ENCODE data around the gene HAND2. TPM values are rescaled to one million over a fixed set of nuclear protein-coding genes. Genes with fewer than 3 reads are reported as not detected.
A peak's percentile ranks its signal among the peaks of the same experiment; 100 is the strongest.

The HAND2 gene
- total RNA-seq, 4 donors from 2014 or later = 0.25 to 11.0 (median 4.1) TPM

DNA sequence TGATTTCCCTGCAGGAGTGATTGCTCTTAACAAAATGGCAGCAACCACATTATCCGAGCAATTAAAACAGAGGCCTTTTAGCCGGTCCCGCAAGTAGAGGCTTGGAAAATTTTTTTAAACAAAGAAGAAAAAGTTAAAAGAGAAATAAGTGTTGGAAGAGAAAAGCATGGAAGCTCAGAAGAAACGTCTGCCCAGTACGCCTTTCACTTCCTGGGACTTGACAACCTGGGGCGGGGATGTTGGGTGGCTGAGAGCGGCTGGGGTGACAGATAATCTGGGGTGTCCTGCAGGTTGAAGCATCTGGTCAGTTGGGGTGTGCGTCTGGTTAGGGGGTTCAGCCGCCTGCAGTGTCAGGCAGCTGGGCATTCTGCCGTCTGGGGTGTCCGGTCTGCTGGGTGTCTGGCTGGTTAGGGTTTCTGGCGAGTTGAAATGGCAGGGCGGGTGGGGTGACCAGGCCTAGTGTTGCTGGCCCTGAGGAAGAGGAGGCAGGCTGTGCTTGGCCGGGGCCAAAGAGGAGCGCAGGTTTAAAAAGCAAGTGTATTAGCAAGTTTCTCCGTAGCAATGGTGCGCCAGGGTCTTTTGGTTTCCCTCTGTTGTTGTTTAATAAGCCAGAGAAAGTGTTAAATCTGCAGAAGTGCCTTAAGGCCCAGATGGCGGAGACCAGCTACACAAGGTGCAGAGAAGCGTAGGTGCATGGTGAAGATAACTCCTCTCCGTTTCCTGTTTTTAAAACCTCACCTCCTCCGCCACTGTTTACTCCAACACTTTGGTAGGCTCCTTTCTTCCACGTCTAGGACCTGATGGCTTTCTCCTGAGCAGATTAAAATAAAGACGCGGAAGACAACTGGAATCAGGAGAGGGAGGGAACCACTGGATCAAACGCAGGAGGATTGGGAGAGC lies 5.6 kb downstream of the HAND2 start:
- DNase-seq (ENCODE audit: low spot score in 2 of 2) = no peak
- intact Hi-C loops (cut with DNase I; ENCODE audit: low total_unique reads) = no loop called here
- WGBS, 2 donors = 51 to 56% methylated on average over 25 of the region's 25 CpGs
- no peak overlapping the region for H3K4me3 ChIP-seq (ENCODE audit: low read depth, poor library complexity, severe bottlenecking)
- no peak for TF ChIP-seq POLR2A (IDR thresholded peaks at IDR 0.05)
- TF ChIP-seq, protein P1, sequence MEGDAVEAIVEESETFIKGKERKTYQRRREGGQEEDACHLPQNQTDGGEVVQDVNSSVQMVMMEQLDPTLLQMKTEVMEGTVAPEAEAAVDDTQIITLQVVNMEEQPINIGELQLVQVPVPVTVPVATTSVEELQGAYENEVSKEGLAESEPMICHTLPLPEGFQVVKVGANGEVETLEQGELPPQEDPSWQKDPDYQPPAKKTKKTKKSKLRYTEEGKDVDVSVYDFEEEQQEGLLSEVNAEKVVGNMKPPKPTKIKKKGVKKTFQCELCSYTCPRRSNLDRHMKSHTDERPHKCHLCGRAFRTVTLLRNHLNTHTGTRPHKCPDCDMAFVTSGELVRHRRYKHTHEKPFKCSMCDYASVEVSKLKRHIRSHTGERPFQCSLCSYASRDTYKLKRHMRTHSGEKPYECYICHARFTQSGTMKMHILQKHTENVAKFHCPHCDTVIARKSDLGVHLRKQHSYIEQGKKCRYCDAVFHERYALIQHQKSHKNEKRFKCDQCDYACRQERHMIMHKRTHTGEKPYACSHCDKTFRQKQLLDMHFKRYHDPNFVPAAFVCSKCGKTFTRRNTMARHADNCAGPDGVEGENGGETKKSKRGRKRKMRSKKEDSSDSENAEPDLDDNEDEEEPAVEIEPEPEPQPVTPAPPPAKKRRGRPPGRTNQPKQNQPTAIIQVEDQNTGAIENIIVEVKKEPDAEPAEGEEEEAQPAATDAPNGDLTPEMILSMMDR (IDR thresholded peaks at IDR 0.05) = no peak

GRCh38 chr4:173522951-173523395 lies 7.1 kb downstream of the HAND2 start:
- TF ChIP-seq, protein P1 (IDR thresholded peaks at IDR 0.05) = no peak
- TF ChIP-seq POLR2A (IDR thresholded peaks at IDR 0.05) = no peak
- DNase-seq (ENCODE audit: low spot score in 2 of 2) = peak in 1 of 2 donors; percentile 78
- intact Hi-C loops (cut with DNase I; ENCODE audit: low total_unique reads) = no loop called here
- WGBS, 2 donors = 16 to 31% methylated on average over 20 to 21 of the region's 21 CpGs
- no peak overlapping the region for H3K4me3 ChIP-seq (ENCODE audit: low read depth, poor library complexity, severe bottlenecking)

DNA sequence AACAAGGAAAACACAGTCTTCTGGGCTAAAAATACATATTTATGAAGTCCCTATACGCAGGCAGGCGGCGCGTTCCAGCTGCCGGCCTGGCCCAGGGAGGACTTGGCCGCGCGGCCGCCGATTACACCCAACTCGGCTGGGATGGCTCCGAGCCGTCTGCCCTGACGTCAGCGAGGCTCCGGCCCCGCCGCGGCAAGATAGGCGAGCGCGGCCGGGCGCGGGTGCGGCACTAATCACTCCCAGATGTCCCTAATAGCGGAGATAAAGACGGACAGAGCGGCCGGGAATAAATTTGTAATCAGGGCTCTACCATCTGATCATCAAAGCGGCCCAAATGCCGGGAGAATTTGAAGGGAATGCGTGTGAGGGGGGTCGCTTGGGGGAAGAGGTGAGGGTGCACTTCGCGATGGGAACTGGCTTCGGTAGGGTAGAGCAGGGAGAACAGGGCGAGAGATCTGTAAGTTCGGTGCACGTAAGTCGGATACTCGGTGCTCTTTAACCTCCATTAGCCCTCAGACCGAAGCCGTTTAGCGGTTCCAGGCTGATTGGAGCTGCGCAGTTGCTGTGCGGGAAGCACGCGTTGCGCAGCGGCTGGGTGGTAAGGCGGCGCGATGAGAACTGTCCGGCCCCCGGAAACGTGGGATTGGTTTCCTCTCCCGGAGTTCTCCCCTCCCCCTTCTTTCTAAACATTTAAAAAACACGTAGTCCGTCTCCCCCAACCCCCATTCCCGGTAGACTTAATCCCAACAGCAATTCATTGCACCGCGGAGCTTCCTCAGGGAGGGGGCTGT lies 7.7 kb downstream of the HAND2 start:
- TF ChIP-seq POLR2A (IDR thresholded peaks at IDR 0.05) = no peak
- TF ChIP-seq, protein P1 (IDR thresholded peaks at IDR 0.05) = no peak
- intact Hi-C loops (cut with DNase I; ENCODE audit: low total_unique reads) = no loop called here
- peak; percentile 58 to 95 for DNase-seq (ENCODE audit: low spot score in 2 of 2)
- H3K4me3 ChIP-seq (ENCODE audit: low read depth, poor library complexity, severe bottlenecking) = peak overlapping the region; percentile 7
- WGBS, 2 donors = 2% methylated on average over 55 to 63 of the region's 63 CpGs

DNA sequence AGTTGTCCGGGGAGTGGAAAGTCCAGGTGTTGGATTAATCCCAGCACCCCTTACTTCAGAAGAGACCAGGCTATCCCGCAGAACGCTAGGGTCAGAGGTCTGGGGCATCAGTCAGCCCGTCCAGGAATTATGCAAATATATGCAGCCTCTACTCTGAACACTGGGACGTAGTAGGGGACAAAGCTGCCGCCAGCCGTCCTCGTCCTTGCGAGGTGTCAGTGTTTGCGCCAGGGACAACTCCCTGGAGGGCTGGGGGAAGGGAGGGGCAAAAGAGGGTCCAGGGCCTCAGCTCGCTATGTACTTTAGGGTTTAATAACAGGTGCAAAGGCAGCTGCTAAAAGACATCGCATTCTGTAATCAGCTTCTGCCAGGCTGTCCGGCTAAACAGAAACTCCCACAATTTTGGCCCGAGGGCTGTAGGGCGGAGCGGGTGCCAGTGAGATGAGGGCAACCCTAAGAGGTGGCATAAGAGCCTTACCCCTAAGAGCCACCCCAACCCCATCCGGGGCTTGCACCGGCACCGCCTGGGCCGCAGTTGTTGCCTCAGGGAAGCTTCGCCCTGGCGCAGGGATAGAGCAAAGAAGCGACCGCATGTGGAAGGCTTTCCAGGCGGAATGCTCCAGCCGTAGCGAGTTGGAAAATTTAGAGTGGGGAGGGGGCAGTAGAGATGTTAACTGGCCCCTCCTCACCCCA lies 8.4 kb downstream of the HAND2 start:
- WGBS, 2 donors = 12 to 16% methylated on average over 27 of the region's 27 CpGs
- DNase-seq (ENCODE audit: low spot score in 2 of 2) = peak in 1 of 2 donors; percentile 87

DNA sequence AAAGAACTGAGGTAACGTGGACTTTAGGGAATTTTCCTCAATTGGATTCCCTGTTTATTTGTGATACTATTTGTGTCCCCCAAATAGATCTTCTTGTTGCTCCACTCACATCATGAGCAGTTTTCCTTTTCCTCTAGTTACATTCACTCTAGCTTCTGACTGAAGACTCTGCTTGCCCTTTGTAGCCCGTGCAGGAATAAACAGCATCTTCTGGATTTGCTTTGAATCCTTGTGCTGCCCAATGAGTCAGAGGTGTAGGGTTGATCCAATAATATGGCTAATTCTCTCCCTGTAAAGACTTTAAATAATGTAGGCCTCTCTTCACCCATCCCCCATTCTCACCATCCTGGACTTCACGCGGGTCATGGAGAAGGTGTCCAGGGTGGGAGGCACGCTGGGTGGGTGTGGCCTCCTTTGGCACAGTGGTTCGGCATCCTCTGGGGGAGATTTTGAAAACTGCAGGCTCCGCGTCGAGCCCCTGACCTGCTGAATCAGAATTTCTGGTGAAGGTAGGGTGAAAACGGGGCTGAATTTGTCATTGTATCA lies 9.0 kb downstream of the HAND2 start:
- intact Hi-C loops (cut with DNase I; ENCODE audit: low total_unique reads) = no loop called here
- TF ChIP-seq POLR2A (IDR thresholded peaks at IDR 0.05) = no peak
- TF ChIP-seq, protein P1 (IDR thresholded peaks at IDR 0.05) = no peak
- no peak overlapping the region for H3K4me3 ChIP-seq (ENCODE audit: low read depth, poor library complexity, severe bottlenecking)
- 52 to 64% methylated on average over 10 of the region's 10 CpGs for WGBS, 2 donors
- DNase-seq (ENCODE audit: low spot score in 2 of 2) = peak in 1 of 2 donors; percentile 69

More for the DNA sequence above, 8.4 kb downstream of the HAND2 start:
- TF ChIP-seq, protein P1 (IDR thresholded peaks at IDR 0.05) = no peak
- TF ChIP-seq POLR2A (IDR thresholded peaks at IDR 0.05) = no peak
- intact Hi-C loops (cut with DNase I; ENCODE audit: low total_unique reads) = no loop called here
- peak overlapping the region; percentile 7 for H3K4me3 ChIP-seq (ENCODE audit: low read depth, poor library complexity, severe bottlenecking)

Measured in lower leg skin (tissue), 4 donors.